Ascending aorta (tissue), 2 donors: ENCODE measurements around the gene TMEM132E. TPM values are rescaled to one million over a fixed set of nuclear protein-coding genes. Genes with fewer than 3 reads are reported as not detected.

Experiments used
- DNase-seq, 2 donors: peaks; one replicate each; pipeline ENCODE4 v3.0.0-alpha.2; 2019; ENCODE audit warnings: low spot score in 2 of 2
- H3K27ac ChIP-seq, 2 donors: fragments of 200-600 bp; sonication (generic); one replicate each; pipeline ENCODE4 v1.5.1; 2016 to 2017; ENCODE audit warnings: mild to moderate bottlenecking in 1 of 2
- H3K27me3 ChIP-seq: fragments of 200-600 bp; sonication (generic); one replicate; pipeline ENCODE4 v1.5.1; 2017
- H3K36me3 ChIP-seq, 2 donors: fragments of 200-600 bp; sonication (generic); one replicate each; pipeline ENCODE4 v1.5.1; 2016
- H3K4me1 ChIP-seq, 2 donors: fragments of 200-600 bp; sonication (generic); one replicate each; pipeline ENCODE4 v1.5.1; 2016 to 2017; ENCODE audit warnings: mild to moderate bottlenecking in 1 of 2
- H3K4me3 ChIP-seq, 2 donors: fragments of 200-600 bp; sonication (generic); one replicate each; pipeline ENCODE4 v1.5.1; 2016 to 2017; ENCODE audit warnings: mild to moderate bottlenecking in 1 of 2
- H3K9me3 ChIP-seq, 2 donors: fragments of 200-600 bp; sonication (generic); one replicate each; pipeline ENCODE4 v1.5.1; 2016
- CTCF ChIP-seq, 3 experiments: fragments of 200-600 bp in 2 of 3; fragments of 450-650 bp in 1 of 3; sonication (generic) in 2 of 3; IDR thresholded peaks; one replicate each; pipeline ENCODE4 v1.5.1; 2016 to 2019; ENCODE audit warnings: antibody characterized with exemption in 3 of 3, mild to moderate bottlenecking in 1 of 3, moderate library complexity in 1 of 3
- intact Hi-C: fragments of 100-400 bp; cut with DNase I; formaldehyde crosslinking; loops from one replicate; pipeline ENCODE4 v1.15.1; 2023
- total RNA-seq: library from RNA; depleted of rRNA; stranded (reverse); fragments of >200 nt; gene quantifications from one replicate; pipeline ENCODE4 v1.1.0, GENCODE V29; 2016

Gene TMEM132E
- total RNA-seq, 1 donor from 2014 or later = not detected

- Histone ChIP-seq H3K36me3 (no peaks in the 10 kb centered on the region), H3K27me3 (no peaks in the 10 kb centered on the region), H3K27ac (no peak overlapping the region), H3K4me3 (no peak overlapping the region), H3K4me1 (no peaks in the 10 kb centered on the region), H3K9me3 (no peaks in the 10 kb centered on the region)
- no peak for DNase-seq
- no peak for TF ChIP-seq CTCF (IDR thresholded peaks at IDR 0.05)
- intact Hi-C loops = no loop called here
Measured at GRCh38 chr17:34663714-34664113, 84.3 kb downstream of the TMEM132E start.

- Histone ChIP-seq H3K36me3 (no peaks in the 10 kb centered on the region), H3K9me3 (no peaks in the 10 kb centered on the region), H3K27me3 (no peaks in the 10 kb centered on the region), H3K4me1 (no peaks in the 10 kb centered on the region), H3K27ac (no peak overlapping the region), H3K4me3 (no peak overlapping the region)
- DNase-seq = no peak
- no peak for TF ChIP-seq CTCF (IDR thresholded peaks at IDR 0.05)
- intact Hi-C loops = no loop called here
Measured at GRCh38 chr17:34665150-34665806, 85.9 kb downstream of the TMEM132E start.

GRCh38 chr17:34665819-34666763 is 86.7 kb downstream of the TMEM132E start:
- H3K4me3 ChIP-seq = no peak overlapping the region
- no peaks in the 10 kb centered on the region for H3K9me3 ChIP-seq
- H3K36me3 ChIP-seq = no peaks in the 10 kb centered on the region
- H3K4me1 ChIP-seq = no peaks in the 10 kb centered on the region
- DNase-seq = no peak
- H3K27me3 ChIP-seq = no peaks in the 10 kb centered on the region
- no peak for TF ChIP-seq CTCF (IDR thresholded peaks at IDR 0.05)
- intact Hi-C loops = no loop called here
- H3K27ac ChIP-seq = no peak overlapping the region

GRCh38 chr17:34667656-34668055 is 88.3 kb downstream of the TMEM132E start:
- no peaks in the 10 kb centered on the region for H3K36me3 ChIP-seq
- H3K4me1 ChIP-seq = no peaks in the 10 kb centered on the region
- no peaks in the 10 kb centered on the region for H3K9me3 ChIP-seq
- H3K4me3 ChIP-seq = no peak overlapping the region
- no peak for DNase-seq
- no peaks in the 10 kb centered on the region for H3K27me3 ChIP-seq
- H3K27ac ChIP-seq = no peak overlapping the region
- intact Hi-C loops = no loop called here
- TF ChIP-seq CTCF (IDR thresholded peaks at IDR 0.05) = no peak

- Histone ChIP-seq H3K27ac (no peak overlapping the region), H3K36me3 (no peaks in the 10 kb centered on the region), H3K27me3 (no peaks in the 10 kb centered on the region), H3K4me1 (no peaks in the 10 kb centered on the region), H3K9me3 (no peaks in the 10 kb centered on the region), H3K4me3 (no peak overlapping the region)
- no peak for TF ChIP-seq CTCF (IDR thresholded peaks at IDR 0.05)
- intact Hi-C loops = no loop called here
- DNase-seq = no peak
Measured at GRCh38 chr17:34668206-34668605, 88.8 kb downstream of the TMEM132E start.
